GM12872 (cell line): Measurements from ENCODE around the gene C5AR2.

ENCODE experiments used
- CTCF ChIP-seq: IDR thresholded peaks from 3 replicates; pipeline ENCODE4 v1.5.1; 2011; ENCODE audit warnings: low read depth, mild to moderate bottlenecking, low read length, moderate library complexity; ENCODE audit not compliant: insufficient read depth

Gene C5AR2

GRCh38 chr19:47306303-47306702 lies 25.7 kb upstream of the C5AR2 start:
- no peak for TF ChIP-seq CTCF

GRCh38 chr19:47309038-47309437 lies 22.9 kb upstream of the C5AR2 start:
- no peak for TF ChIP-seq CTCF

GRCh38 chr19:47309608-47310007 lies 22.4 kb upstream of the C5AR2 start, which contains the start of gene C5AR1:
C5AR1 (plus strand) TSS chr19:47309861; CDS start chr19:47309896, 35 bp downstream.
- no peak for TF ChIP-seq CTCF

- no peak for TF ChIP-seq CTCF
These were observed 21.7 kb upstream of the C5AR2 start for GRCh38 chr19:47310323-47310722.

- no peak for TF ChIP-seq CTCF
These were observed 21.2 kb upstream of the C5AR2 start for GRCh38 chr19:47310819-47311218.

GRCh38 chr19:47312366-47313006 lies 19.5 kb upstream of the C5AR2 start:
- no peak for TF ChIP-seq CTCF

GRCh38 chr19:47313754-47314295 lies 18.1 kb upstream of the C5AR2 start:
- TF ChIP-seq CTCF: no peak
